NCI-H82 treated with DMSO at 0.1 percent for 48 hours (cell line): ENCODE data around the gene RNU5D-1.
A peak's percentile ranks its signal among the peaks of the same experiment; 100 is the strongest.
"Not testable (repeated sequence)": the region's sequence is repeated elsewhere in the genome, so short reads cannot be mapped to it uniquely, and the experiment has no call there.

Experiments
- DNase-seq: peaks from one replicate; lab custom pipeline; 2025; ENCODE audit not compliant: unreplicated experiment; lab: John Stamatoyannopoulos, UW

Gene RNU5D-1

GRCh38 chr1:44701141-44701573 lies 29.8 kb downstream of the RNU5D-1 start:
- no peak for DNase-seq

DNA sequence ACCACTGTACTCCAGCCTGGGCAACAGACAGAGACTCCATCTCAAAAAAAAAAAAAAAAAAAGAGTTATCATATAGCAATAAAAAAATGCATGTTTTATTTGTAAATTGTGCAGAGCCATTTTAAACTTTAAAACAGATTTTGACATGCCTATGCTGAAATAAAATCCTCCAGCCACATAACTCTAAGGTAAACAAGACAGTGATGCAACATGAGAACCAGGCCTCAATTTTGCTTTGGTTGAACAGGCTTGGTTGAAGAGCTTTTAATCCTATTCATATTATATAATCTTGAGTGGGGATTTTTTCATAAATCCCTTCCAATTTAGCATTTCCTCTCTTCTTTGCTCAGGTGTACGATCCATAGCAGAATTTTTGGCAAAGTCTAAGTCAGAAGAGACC lies 30.4 kb downstream of the RNU5D-1 start:
- no peak for DNase-seq

DNA sequence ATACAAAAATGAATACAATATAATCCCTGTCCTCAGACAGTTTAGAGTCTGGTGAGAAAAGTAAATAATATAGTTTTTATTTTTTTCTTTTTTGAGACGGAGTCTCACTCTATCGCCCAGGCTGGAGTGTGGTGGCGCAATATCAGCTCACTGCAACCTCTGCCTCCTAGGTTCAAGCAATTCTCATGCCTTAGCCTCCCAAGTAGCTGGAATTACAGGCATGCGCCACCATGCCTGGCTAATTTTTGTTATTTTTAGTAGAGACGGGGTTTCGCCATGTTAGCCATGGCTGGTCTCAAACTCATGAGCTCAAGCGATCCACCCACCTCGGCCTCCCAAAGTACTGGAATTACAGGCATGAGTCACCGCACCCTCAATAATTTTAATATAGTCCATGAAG lies 31.6 kb downstream of the RNU5D-1 start:
- not testable (repeated sequence) for DNase-seq

DNA sequence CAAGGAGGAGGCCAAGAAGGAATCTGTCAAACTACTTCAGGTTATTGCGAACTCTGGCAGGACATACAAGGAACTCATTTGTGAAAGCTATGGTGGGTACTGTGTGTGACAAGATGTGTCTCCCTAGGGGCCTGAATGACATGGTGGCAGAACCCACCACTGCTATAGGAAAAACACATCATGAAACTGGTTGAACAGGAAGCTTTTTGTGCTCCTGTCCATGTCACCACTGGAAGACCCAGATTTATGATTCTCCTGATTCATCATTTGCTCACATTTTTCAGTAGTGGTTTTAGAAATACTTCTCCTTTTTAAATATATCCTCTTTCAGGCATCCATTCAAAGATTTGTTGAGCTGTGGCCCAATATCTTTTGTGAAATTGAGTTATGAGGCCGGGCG lies 32.8 kb downstream of the RNU5D-1 start:
- DNase-seq = no peak

- DNase-seq = no peak
These were observed 34.1 kb downstream of the RNU5D-1 start for GRCh38 chr1:44696789-44697345.

- no peak for DNase-seq
These were observed 34.9 kb downstream of the RNU5D-1 start for GRCh38 chr1:44696101-44696500.

DNA sequence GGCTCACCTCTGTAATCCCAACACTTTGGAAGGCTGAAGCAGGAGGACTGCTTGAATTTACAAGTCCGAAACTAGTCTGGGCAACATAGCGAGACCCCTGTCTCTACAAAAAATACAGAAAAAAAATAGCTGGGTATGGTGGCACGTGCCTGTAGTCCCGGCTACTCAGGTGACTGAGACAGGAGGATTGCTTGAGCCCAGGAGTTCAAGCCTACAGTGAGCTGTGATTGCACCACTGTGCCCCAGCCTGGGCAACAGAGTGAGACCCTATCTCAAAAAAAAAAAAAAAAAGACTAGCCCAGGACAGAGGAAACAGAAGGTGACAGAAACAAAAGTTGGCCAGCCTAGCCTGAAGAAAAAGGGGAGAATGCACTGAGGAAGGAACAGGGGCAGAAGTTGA lies 35.3 kb downstream of the RNU5D-1 start:
- DNase-seq = no peak

DNA sequence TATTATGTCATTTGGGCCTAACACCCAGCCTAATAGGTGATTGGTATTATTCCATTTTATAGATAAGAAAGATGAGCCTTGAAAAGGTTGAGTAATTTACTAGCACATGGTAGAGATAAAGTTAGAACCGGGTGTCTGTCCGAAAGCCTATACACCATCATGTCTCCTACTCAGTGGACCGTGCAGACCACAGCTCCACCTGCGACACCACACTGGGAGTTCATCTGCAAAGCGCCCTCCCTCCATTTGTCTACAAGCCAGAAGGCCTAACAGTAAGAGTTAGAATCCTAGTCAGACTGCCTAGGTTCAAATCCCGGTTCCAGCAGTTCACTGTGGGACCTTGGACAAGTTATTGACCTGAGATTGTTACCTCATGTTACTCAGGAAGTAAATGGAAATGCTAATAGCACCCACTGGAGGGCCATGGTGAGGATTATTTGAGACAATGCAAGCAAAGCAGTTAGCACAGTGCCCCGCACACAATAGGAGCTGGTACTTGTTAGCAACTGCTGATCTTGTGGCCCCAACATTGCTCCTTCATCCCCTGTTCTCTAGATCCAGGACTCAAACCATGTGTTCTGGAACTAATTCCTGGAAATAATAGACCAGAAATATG lies 36.0 kb downstream of the RNU5D-1 start:
- no peak for DNase-seq

- DNase-seq = no peak
These were observed 37.1 kb downstream of the RNU5D-1 start for GRCh38 chr1:44693900-44694299.

- no peak for DNase-seq
These were observed 37.8 kb downstream of the RNU5D-1 start for GRCh38 chr1:44693159-44693558.

DNA sequence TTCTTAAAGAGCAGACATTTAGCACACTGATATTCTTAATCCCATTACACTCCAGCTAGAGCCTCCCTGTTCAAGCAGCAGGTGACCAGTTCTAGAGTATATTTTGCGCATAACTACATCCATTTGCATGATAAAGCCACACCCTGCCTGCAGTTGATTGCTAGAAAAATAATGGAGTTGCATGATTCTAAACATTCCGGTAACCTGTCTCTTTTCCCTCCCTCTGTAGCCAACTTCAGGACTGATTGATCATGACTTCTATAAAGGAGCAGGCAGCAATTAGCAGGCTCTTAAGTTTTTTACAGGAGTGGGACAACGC lies 41.6 kb downstream of the RNU5D-1 start:
- no peak for DNase-seq

- no peak for DNase-seq
These were observed 42.1 kb downstream of the RNU5D-1 start for GRCh38 chr1:44688760-44689446.

DNA sequence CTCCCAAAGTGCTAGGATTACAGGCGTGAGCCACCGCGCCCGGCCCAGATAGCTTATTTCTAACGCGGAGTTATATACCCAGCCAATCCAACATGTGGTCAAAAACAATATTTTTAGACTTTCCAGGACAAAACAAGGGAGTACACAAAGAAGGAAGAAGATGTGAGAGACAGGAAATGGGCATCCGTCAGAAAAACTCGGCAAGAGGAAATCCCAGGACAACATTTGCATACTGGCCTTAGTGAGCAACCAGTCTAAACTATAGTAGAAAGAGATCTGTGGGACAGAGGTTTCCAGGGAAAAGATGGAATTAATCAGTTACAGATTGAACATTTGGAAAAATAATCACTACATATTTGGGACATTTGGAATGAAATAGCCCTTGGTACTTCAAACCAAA lies 45.1 kb downstream of the RNU5D-1 start:
- DNase-seq = no peak

GRCh38 chr1:44685218-44685617 lies 45.8 kb downstream of the RNU5D-1 start:
- DNase-seq = no peak

GRCh38 chr1:44684525-44684924 lies 46.4 kb downstream of the RNU5D-1 start:
- DNase-seq = no peak

- DNase-seq = no peak
These were observed 48.1 kb downstream of the RNU5D-1 start for GRCh38 chr1:44682883-44683265.

DNA sequence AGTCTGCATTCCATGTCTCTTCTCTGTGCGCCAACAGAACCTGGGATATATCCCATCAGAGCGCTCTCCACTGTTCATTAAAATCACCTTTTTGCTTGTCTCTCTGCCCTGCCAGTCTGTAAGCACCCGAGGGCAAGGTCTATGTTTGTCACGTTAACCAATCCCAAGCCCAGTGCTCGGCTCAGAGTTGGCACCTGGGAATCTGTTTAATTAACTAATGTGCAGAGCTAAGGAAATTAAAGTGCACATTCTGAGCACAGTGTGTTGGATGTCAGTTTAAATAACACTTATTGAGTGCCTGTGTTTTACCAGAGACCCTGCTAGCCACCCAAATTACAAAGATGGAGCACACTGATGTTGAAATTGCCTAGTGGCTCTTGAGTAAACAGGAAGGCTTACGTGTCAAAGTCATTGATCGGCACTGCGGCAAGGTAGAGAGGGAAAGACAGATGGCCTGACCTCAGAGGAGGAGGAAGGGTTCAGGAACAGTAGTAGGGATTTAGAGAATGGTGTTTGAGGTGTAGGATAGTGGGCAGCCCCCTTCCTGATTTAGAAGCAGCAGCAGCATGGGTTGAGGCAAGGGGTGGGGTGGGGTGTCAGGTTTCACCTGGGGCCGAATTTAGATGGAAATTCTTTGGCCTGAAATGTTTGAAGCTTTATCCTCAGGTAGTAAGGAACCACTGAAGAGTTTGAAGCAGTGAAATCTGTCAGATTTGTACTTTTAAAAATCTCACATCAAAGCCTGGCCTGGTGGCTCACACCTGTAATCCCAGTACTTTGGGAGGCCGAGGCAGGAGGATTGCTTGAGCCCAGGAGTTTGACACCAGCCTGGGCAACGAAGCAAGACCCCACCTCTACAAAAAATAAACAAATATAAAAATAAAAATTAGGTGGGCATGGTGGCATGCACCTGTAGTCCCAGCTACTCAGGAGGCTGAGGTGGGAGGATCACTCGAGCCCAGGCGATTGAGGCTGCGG lies 48.8 kb downstream of the RNU5D-1 start:
- DNase-seq = peak; percentile 84
